HepG2 (cell line): Measurements from ENCODE around the gene COL27A1.

ENCODE experiments used
- ADNP ChIP-seq: sonication (generic); formaldehyde crosslinking; IDR thresholded peaks from 2 replicates; pipeline ENCODE4 v1.4.0; 2020; ENCODE audit warnings: missing genetic modification reagents
- EZH2 ChIP-seq: conservative IDR thresholded peaks from 2 replicates; pipeline ENCODE4 v1.6.1; 2012; ENCODE audit warnings: mild to moderate bottlenecking, low read depth, low read length, moderate library complexity
- MTERF4 ChIP-seq: sonication (generic); formaldehyde crosslinking; IDR thresholded peaks from 2 replicates; pipeline ENCODE4 v1.8.0; 2023; ENCODE audit warnings: mild to moderate bottlenecking, missing genetic modification reagents
- POLR2A ChIP-seq, 2 experiments: IDR thresholded peaks; 2 replicates each; pipeline ENCODE4 v1.6.1; 2011; ENCODE audit warnings: low read depth in 2 of 2, low read length in 2 of 2, mild to moderate bottlenecking in 1 of 2, moderate library complexity in 1 of 2; ENCODE audit not compliant: insufficient read depth in 1 of 2
- SNAI1 ChIP-seq: sonication (generic); formaldehyde crosslinking; IDR thresholded peaks from 2 replicates; pipeline ENCODE4 v1.5.0; 2020; ENCODE audit warnings: mild to moderate bottlenecking, missing genetic modification reagents, borderline replicate concordance
- SRF ChIP-seq: IDR thresholded peaks from 2 replicates; pipeline ENCODE4 v1.6.1; 2011; ENCODE audit warnings: mild to moderate bottlenecking, low read depth, low read length, moderate library complexity
- TFE3 ChIP-seq: IDR thresholded peaks from 2 replicates; pipeline ENCODE4 v1.6.1; 2016

GRCh38 chr9:114207034-114207810 lies 51.9 kb downstream of the COL27A1 start:
- TF ChIP-seq TFE3 (CRISPR knock-in tag) (no peak), MTERF4 (no peak), EZH2 (no peak), SRF (no peak), SNAI1 (no peak), ADNP (CRISPR knock-in tag) (no peak), POLR2A (IDR thresholded peaks at IDR 0.05; ENCODE audit: insufficient read depth in 1 of 2, low read depth in 2 of 2, low read length in 2 of 2) (no peak)
